ENCODE data around the gene STK4.

The STK4 gene

GRCh38 chr20:45115829-45116228 lies 149.5 kb downstream of the STK4 start:
- no peak for DNase-seq

- DNase-seq: no peak
These were observed 151.3 kb downstream of the STK4 start for GRCh38 chr20:45117581-45117980.

GRCh38 chr20:45118028-45118427 lies 151.7 kb downstream of the STK4 start:
- no peak for DNase-seq

DNA sequence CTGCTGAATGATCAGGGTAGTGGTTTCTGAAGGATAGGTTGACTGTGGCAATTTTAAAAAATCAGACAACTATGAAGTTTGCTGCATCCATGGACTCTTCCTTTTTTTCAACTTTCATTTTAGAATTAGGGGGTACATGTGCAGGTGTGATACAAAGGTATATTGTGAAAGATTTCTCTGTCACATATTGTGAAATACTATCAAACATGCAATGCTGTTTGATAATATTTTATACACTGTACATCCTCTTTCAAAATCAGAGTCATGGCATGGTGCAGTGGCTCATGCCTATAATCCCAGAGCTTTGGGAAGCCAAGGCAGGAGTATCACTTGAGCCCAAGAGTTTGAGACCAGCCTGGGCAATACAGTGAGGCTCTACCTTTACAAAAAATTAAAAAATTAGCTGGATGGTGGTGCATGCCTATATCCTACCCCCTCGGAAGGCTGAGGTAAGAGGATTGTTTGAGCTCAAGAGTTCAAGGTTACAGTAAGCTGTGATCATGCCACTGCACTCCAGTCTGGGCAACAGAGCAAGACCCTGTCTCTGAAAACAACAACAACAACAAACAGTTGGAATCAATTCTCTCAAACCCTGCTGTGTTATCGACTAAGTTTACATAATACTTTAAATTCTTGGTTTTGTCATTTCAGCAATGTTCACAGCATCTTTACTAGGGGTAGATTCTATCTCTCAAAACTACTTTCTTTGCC lies 153.4 kb downstream of the STK4 start:
- no peak for DNase-seq

GRCh38 chr20:45121388-45121787 lies 155.1 kb downstream of the STK4 start:
- no peak for DNase-seq

DNA sequence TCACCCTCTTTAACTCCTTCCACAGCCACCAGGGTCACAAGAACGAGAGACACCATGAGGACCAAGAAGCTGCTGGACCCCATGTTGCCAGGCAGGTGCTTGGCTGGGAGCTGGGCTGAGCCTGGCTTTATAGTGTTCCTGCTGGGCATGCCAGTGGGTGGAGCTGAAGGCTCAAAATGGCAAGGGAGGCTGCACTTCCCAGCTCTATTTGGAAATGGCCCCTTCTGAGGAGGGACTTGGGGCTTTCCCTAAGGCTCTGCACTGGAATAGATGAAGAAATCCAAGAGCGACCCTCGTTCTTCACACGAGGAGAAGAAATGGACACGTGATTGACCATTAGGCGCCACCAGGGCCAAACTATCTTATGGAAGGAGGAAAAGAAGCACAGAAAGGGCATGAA lies 158.1 kb downstream of the STK4 start, which contains the start of gene WFDC12:
WFDC12 (minus strand) TSS at position 101 of the 400 bp plus-strand sequence; CDS start at position 83, 18 bp downstream.
- no peak for DNase-seq

- no peak for DNase-seq
These were observed 161.8 kb downstream of the STK4 start for GRCh38 chr20:45128099-45128498.
